H1 (cell line): Measurements from ENCODE around the gene ZNF750. TPM values are rescaled to one million over a fixed set of nuclear protein-coding genes. Genes with fewer than 3 reads are reported as not detected.

Experiments
- ASH2L ChIP-seq: fragments of 200-600, 300-600 bp; sonication (generic); IDR thresholded peaks from one replicate; pipeline ENCODE4 v1.7.1; 2017; ENCODE audit warnings: low read length
- KDM4A ChIP-seq: IDR thresholded peaks from one replicate; pipeline ENCODE4 v1.7.1; 2012; ENCODE audit warnings: low read depth, mild to moderate bottlenecking, moderate library complexity, low read length, inconsistent platforms; ENCODE audit not compliant: severe bottlenecking
- polyA plus RNA-seq, 7 experiments: library from polyadenylated mRNA; depleted of rRNA in 3 of 7; stranded (reverse) in 5 of 7; unstranded in 2 of 7; fragments of >200 nt in 5 of 7; fragments of 200-250 nt in 2 of 7; gene quantifications; 1 replicate in 5 of 7; 2 replicates in 1 of 7; 4 replicates in 1 of 7; pipeline versions ENCODE4 v1.2.1 to v1.2.3, GENCODE V29; 2011 to 2013; ENCODE audit warnings: missing spikeins in 2 of 7, mixed read lengths in 2 of 7
- total RNA-seq: library from RNA; stranded (reverse); fragmentation: NEBNext Ultra II Directional; extraction: Animal tissue kit (Norgen Biotek cat#: 25700); gene quantifications from 2 replicates; pipeline ENCODE4 v1.2.1, GENCODE V29; 2021
- TF ChIP-seq, protein P1 (sequence below): fragments of 300-600 bp; sonication (generic); IDR thresholded peaks from 2 replicates; pipeline ENCODE4 v1.7.1; 2012; ENCODE audit warnings: low read length, moderate library complexity, mild to moderate bottlenecking, inconsistent platforms; ENCODE audit not compliant: insufficient replicate concordance

ZNF750 gene
- total and polyA plus RNA-seq, 2 of the 8 experiments (the other 6 are each of a cell fraction or from before 2014, with no cell fraction given): not detected

DNA sequence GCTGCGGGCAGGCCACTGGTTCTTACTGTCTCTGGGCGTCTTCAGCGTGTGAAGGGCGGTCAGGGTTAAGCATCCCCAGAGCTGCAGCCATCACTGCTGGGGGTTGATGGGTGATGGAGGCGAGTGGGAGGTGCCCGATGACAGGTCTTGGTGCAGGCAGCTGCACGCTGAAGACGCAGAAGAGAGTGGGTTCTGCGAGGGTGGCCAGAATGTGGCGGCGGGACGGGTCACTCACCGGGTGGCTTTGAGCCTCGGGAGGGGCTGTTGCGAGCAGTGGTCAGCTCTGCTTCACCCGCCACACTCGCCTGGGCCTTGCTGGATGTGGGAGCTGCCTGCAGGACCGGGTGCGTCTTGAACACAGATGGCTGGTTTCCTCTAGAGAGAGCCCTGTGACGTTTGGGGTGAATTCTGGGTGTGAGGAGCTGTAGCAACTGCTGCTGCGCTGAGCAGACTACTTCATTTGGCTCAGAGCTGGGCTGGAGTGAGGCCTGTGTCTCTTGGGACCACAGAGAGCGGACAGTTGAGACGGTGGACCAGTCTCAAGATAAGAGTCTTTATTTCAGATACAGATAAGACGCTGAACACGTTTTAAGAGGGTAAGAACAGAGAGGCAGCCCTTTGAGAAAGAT lies 44.6 kb upstream of the ZNF750 start (continued):
- TF ChIP-seq, protein P1, sequence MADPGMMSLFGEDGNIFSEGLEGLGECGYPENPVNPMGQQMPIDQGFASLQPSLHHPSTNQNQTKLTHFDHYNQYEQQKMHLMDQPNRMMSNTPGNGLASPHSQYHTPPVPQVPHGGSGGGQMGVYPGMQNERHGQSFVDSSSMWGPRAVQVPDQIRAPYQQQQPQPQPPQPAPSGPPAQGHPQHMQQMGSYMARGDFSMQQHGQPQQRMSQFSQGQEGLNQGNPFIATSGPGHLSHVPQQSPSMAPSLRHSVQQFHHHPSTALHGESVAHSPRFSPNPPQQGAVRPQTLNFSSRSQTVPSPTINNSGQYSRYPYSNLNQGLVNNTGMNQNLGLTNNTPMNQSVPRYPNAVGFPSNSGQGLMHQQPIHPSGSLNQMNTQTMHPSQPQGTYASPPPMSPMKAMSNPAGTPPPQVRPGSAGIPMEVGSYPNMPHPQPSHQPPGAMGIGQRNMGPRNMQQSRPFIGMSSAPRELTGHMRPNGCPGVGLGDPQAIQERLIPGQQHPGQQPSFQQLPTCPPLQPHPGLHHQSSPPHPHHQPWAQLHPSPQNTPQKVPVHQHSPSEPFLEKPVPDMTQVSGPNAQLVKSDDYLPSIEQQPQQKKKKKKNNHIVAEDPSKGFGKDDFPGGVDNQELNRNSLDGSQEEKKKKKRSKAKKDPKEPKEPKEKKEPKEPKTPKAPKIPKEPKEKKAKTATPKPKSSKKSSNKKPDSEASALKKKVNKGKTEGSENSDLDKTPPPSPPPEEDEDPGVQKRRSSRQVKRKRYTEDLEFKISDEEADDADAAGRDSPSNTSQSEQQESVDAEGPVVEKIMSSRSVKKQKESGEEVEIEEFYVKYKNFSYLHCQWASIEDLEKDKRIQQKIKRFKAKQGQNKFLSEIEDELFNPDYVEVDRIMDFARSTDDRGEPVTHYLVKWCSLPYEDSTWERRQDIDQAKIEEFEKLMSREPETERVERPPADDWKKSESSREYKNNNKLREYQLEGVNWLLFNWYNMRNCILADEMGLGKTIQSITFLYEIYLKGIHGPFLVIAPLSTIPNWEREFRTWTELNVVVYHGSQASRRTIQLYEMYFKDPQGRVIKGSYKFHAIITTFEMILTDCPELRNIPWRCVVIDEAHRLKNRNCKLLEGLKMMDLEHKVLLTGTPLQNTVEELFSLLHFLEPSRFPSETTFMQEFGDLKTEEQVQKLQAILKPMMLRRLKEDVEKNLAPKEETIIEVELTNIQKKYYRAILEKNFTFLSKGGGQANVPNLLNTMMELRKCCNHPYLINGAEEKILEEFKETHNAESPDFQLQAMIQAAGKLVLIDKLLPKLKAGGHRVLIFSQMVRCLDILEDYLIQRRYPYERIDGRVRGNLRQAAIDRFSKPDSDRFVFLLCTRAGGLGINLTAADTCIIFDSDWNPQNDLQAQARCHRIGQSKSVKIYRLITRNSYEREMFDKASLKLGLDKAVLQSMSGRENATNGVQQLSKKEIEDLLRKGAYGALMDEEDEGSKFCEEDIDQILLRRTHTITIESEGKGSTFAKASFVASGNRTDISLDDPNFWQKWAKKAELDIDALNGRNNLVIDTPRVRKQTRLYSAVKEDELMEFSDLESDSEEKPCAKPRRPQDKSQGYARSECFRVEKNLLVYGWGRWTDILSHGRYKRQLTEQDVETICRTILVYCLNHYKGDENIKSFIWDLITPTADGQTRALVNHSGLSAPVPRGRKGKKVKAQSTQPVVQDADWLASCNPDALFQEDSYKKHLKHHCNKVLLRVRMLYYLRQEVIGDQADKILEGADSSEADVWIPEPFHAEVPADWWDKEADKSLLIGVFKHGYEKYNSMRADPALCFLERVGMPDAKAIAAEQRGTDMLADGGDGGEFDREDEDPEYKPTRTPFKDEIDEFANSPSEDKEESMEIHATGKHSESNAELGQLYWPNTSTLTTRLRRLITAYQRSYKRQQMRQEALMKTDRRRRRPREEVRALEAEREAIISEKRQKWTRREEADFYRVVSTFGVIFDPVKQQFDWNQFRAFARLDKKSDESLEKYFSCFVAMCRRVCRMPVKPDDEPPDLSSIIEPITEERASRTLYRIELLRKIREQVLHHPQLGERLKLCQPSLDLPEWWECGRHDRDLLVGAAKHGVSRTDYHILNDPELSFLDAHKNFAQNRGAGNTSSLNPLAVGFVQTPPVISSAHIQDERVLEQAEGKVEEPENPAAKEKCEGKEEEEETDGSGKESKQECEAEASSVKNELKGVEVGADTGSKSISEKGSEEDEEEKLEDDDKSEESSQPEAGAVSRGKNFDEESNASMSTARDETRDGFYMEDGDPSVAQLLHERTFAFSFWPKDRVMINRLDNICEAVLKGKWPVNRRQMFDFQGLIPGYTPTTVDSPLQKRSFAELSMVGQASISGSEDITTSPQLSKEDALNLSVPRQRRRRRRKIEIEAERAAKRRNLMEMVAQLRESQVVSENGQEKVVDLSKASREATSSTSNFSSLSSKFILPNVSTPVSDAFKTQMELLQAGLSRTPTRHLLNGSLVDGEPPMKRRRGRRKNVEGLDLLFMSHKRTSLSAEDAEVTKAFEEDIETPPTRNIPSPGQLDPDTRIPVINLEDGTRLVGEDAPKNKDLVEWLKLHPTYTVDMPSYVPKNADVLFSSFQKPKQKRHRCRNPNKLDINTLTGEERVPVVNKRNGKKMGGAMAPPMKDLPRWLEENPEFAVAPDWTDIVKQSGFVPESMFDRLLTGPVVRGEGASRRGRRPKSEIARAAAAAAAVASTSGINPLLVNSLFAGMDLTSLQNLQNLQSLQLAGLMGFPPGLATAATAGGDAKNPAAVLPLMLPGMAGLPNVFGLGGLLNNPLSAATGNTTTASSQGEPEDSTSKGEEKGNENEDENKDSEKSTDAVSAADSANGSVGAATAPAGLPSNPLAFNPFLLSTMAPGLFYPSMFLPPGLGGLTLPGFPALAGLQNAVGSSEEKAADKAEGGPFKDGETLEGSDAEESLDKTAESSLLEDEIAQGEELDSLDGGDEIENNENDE: no peak
- TF ChIP-seq ASH2L: no peak
- TF ChIP-seq KDM4A: no peak
